Neural progenitor cell (in vitro differentiated cells): ENCODE results near the gene CHST9. TPM values are rescaled to one million over a fixed set of nuclear protein-coding genes. Genes with fewer than 3 reads are reported as not detected.

Experiments
- DNase-seq: peaks from one replicate; pipeline ENCODE4 v3.0.0-alpha.2; 2016; ENCODE audit warnings: low spot score
- H2AFZ ChIP-seq: fragments of 200-600 bp; sonication (generic); replicated peaks from 2 replicates; pipeline ENCODE4 v1.6.1; 2016; ENCODE audit warnings: antibody characterized with exemption
- H3F3A ChIP-seq: fragments of 200-600 bp; sonication (generic); 2 replicates; pipeline ENCODE4 v1.6.1; 2016; ENCODE audit warnings: antibody characterized with exemption, low read depth
- H3K27ac ChIP-seq: fragments of 200-600 bp; sonication (generic); 2 replicates; pipeline ENCODE4 v1.5.1; 2016; ENCODE audit warnings: mild to moderate bottlenecking
- H3K27me3 ChIP-seq: fragments of 200-600 bp; sonication (generic); 2 replicates; pipeline ENCODE4 v1.6.1; 2016; ENCODE audit warnings: mild to moderate bottlenecking, moderate library complexity
- H3K36me3 ChIP-seq: fragments of 200-600 bp; sonication (generic); 2 replicates; pipeline ENCODE4 v1.5.1; 2016
- H3K4me1 ChIP-seq: fragments of 200-600 bp; sonication (generic); 2 replicates; pipeline ENCODE4 v1.6.1; 2016; ENCODE audit warnings: mixed run types
- H3K4me2 ChIP-seq: fragments of 200-600 bp; sonication (generic); 2 replicates; pipeline ENCODE4 v1.6.1; 2016
- H3K4me3 ChIP-seq: fragments of 200-600 bp; sonication (generic); 2 replicates; pipeline ENCODE4 v1.5.1; 2016
- H3K79me2 ChIP-seq: fragments of 200-600 bp; sonication (generic); 2 replicates; pipeline ENCODE4 v1.6.1; 2016; ENCODE audit warnings: low read depth
- H3K9ac ChIP-seq: fragments of 200-600 bp; sonication (generic); 2 replicates; pipeline ENCODE4 v1.6.1; 2016
- H3K9me3 ChIP-seq: fragments of 200-600 bp; sonication (generic); 2 replicates; pipeline ENCODE4 v1.5.1; 2016; ENCODE audit warnings: low read depth
- H4K20me1 ChIP-seq: fragments of 200-600 bp; sonication (generic); 2 replicates; pipeline ENCODE4 v1.6.1; 2016; ENCODE audit warnings: low read depth
- H3K27ac Mint-ChIP-seq: 3 replicates; pipeline ENCODE4 v1.8.0; 2021; ENCODE audit warnings: mixed read lengths
- H3K27me3 Mint-ChIP-seq: 2 replicates; pipeline ENCODE4 v1.8.0; 2022; ENCODE audit warnings: low read depth, mild to moderate bottlenecking, inconsistent platforms, moderate library complexity, mixed read lengths; ENCODE audit not compliant: insufficient read depth
- H3K36me3 Mint-ChIP-seq: 3 replicates; pipeline ENCODE4 v1.8.0; 2021; ENCODE audit warnings: mixed read lengths
- H3K4me1 Mint-ChIP-seq: 3 replicates; pipeline ENCODE4 v1.8.0; 2021; ENCODE audit warnings: mixed read lengths
- H3K4me3 Mint-ChIP-seq: 3 replicates; pipeline ENCODE4 v1.8.0; 2021; ENCODE audit warnings: mild to moderate bottlenecking, moderate library complexity, mixed read lengths
- H3K9me3 Mint-ChIP-seq: 3 replicates; pipeline ENCODE4 v1.8.0; 2020; ENCODE audit warnings: mixed read lengths
- CTCF ChIP-seq: fragments of 200-600 bp; sonication (generic); IDR thresholded peaks from 2 replicates; pipeline ENCODE4 v1.5.1; 2017; ENCODE audit warnings: antibody characterized with exemption, mild to moderate bottlenecking
- EZH2 ChIP-seq: fragments of 200-600 bp; sonication (generic); IDR thresholded peaks from 2 replicates; pipeline ENCODE4 v1.6.1; 2017; ENCODE audit warnings: antibody characterized with exemption, mild to moderate bottlenecking, moderate library complexity
- EZH2phosphoT487 ChIP-seq: fragments of 200-600 bp; sonication (generic); IDR thresholded peaks from 2 replicates; pipeline ENCODE4 v1.6.1; 2017; ENCODE audit warnings: antibody characterized with exemption
- total RNA-seq: library from RNA; depleted of rRNA; stranded (reverse); fragments of >200 nt; gene quantifications from 2 replicates; pipeline ENCODE4 v1.2.3, GENCODE V29; 2015; ENCODE audit warnings: low replicate concordance

The CHST9 gene
- total RNA-seq, 1 donor from 2014 or later: 1.3 TPM

- no peak overlapping the region for H3K4me3 ChIP-seq
- H3K27ac ChIP-seq: no peak overlapping the region
- TF ChIP-seq CTCF (no peak), EZH2 (no peak), EZH2phosphoT487 (no peak)
- H3K27me3 Mint-ChIP-seq: peaks cover 4% of the 10 kb centered on the region
- no peak overlapping the region for H3K9ac ChIP-seq
- no peak for DNase-seq
- no peak overlapping the region for H3K4me2 ChIP-seq
- no peaks in the 10 kb centered on the region for H3F3A ChIP-seq
- H3K4me1 Mint-ChIP-seq: peaks cover 26% of the 10 kb centered on the region
- H4K20me1 ChIP-seq: no peaks in the 10 kb centered on the region
- H3K9me3 Mint-ChIP-seq: no peaks in the 10 kb centered on the region
- peaks cover 11% of the 10 kb centered on the region for H3K27me3 ChIP-seq
- peaks cover 7% of the 10 kb centered on the region for H3K4me1 ChIP-seq
- no peak overlapping the region for H2AFZ ChIP-seq
- H3K4me3 Mint-ChIP-seq: no peak overlapping the region
- no peak overlapping the region for H3K27ac Mint-ChIP-seq
- no peaks in the 10 kb centered on the region for H3K79me2 ChIP-seq
- H3K9me3 ChIP-seq: no peaks in the 10 kb centered on the region
- no peaks in the 10 kb centered on the region for H3K36me3 ChIP-seq
- no peaks in the 10 kb centered on the region for H3K36me3 Mint-ChIP-seq
Observed at GRCh38 chr18:26869640-26870039, 315.5 kb downstream of the CHST9 start.

GRCh38 chr18:26868968-26869586, 316.0 kb downstream of the CHST9 start:
- no peak for DNase-seq
- Histone ChIP-seq H3K27me3 (peaks cover 16% of the 10 kb centered on the region), H4K20me1 (no peaks in the 10 kb centered on the region), H3K4me2 (no peak overlapping the region), H3K4me3 (no peak overlapping the region), H3K36me3 (no peaks in the 10 kb centered on the region), H3K9me3 (no peaks in the 10 kb centered on the region), H3F3A (peaks cover 5% of the 10 kb centered on the region), H2AFZ (no peak overlapping the region), H3K4me1 (peaks cover 11% of the 10 kb centered on the region), H3K9ac (no peak overlapping the region), H3K27ac (no peak overlapping the region), H3K79me2 (no peaks in the 10 kb centered on the region)
- Mint-ChIP-seq H3K9me3 (no peaks in the 10 kb centered on the region), H3K36me3 (no peaks in the 10 kb centered on the region), H3K27me3 (peaks cover 4% of the 10 kb centered on the region), H3K4me3 (no peak overlapping the region), H3K27ac (no peak overlapping the region), H3K4me1 (peaks cover 31% of the 10 kb centered on the region)
- TF ChIP-seq EZH2 (no peak), EZH2phosphoT487 (no peak), CTCF (no peak)

- Mint-ChIP-seq H3K4me1 (peaks cover 42% of the 10 kb centered on the region), H3K4me3 (no peak overlapping the region), H3K27ac (no peak overlapping the region), H3K9me3 (no peaks in the 10 kb centered on the region), H3K36me3 (no peaks in the 10 kb centered on the region), H3K27me3 (no peaks in the 10 kb centered on the region)
- no peak for DNase-seq
- Histone ChIP-seq H3K9ac (no peak overlapping the region), H3K27me3 (peaks cover 32% of the 10 kb centered on the region), H2AFZ (no peak overlapping the region), H3K9me3 (no peaks in the 10 kb centered on the region), H4K20me1 (no peaks in the 10 kb centered on the region), H3K27ac (no peak overlapping the region), H3K36me3 (no peaks in the 10 kb centered on the region), H3K4me2 (no peak overlapping the region), H3F3A (peaks cover 12% of the 10 kb centered on the region), H3K4me3 (no peak overlapping the region), H3K4me1 (peaks cover 18% of the 10 kb centered on the region), H3K79me2 (no peaks in the 10 kb centered on the region)
- TF ChIP-seq EZH2phosphoT487: no peak
- no peak for TF ChIP-seq EZH2
- no peak for TF ChIP-seq CTCF
Observed at GRCh38 chr18:26867471-26867870, 317.6 kb downstream of the CHST9 start.
